Gastroesophageal sphincter (tissue), 4 donors: Measurements from ENCODE around the gene KLHDC7A. TPM values are rescaled to one million over a fixed set of nuclear protein-coding genes. Genes with fewer than 3 reads are reported as not detected.

Experiments used
- ATAC-seq: fragments of 150-250 bp; one replicate; pipeline ENCODE4 v1.9.1; 2016; ENCODE audit warnings: mild to moderate bottlenecking, moderate library complexity
- H3K27ac ChIP-seq, 4 donors: fragments of 200-600 bp; sonication (generic) in 3 of 4; 1 replicate in 3 of 4; 2 replicates in 1 of 4; pipeline ENCODE4 v1.5.1; 2016 to 2019
- H3K27me3 ChIP-seq: fragments of 200-600 bp; sonication (generic); one replicate; pipeline ENCODE4 v1.5.1; 2019
- H3K36me3 ChIP-seq, 2 donors: fragments of 200-600 bp; sonication (generic); one replicate each; pipeline ENCODE4 v1.5.1; 2019; ENCODE audit warnings: control low read depth in 1 of 2
- H3K4me1 ChIP-seq, 3 donors: fragments of 200-600 bp; sonication (generic); 1 replicate in 2 of 3; 2 replicates in 1 of 3; pipeline ENCODE4 v1.5.1; 2016 to 2019; ENCODE audit warnings: control low read depth in 2 of 3
- H3K4me3 ChIP-seq, 2 donors: fragments of 200-600 bp; sonication (generic); one replicate each; pipeline ENCODE4 v1.5.1; 2019; ENCODE audit warnings: mild to moderate bottlenecking in 1 of 2, moderate library complexity in 1 of 2
- H3K9me3 ChIP-seq, 3 donors: fragments of 200-600 bp; sonication (generic); one replicate each; pipeline ENCODE4 v1.5.1; 2017 to 2019; ENCODE audit warnings: control low read depth in 2 of 3
- CTCF ChIP-seq, 4 experiments: fragments of 200-600 bp in 2 of 4; fragments of 450-650 bp in 2 of 4; sonication (generic) in 1 of 4; IDR thresholded peaks; one replicate each; pipeline ENCODE4 v1.5.1; 2017 to 2019; ENCODE audit warnings: antibody characterized with exemption in 4 of 4, mild to moderate bottlenecking in 2 of 4, moderate library complexity in 2 of 4
- EP300 ChIP-seq: sonication (generic); formaldehyde crosslinking; IDR thresholded peaks from one replicate; pipeline ENCODE4 v1.6.1; 2017; ENCODE audit warnings: antibody characterized with exemption, mild to moderate bottlenecking
- POLR2A ChIP-seq, 2 donors: fragments of 450-650 bp; IDR thresholded peaks; one replicate each; pipeline ENCODE4 v1.6.1; 2017; ENCODE audit warnings: antibody characterized with exemption in 2 of 2, mild to moderate bottlenecking in 2 of 2, moderate library complexity in 1 of 2
- POLR2AphosphoS5 ChIP-seq: sonication (generic); formaldehyde crosslinking; IDR thresholded peaks from one replicate; pipeline ENCODE4 v1.6.1; 2017; ENCODE audit warnings: antibody characterized with exemption
- WGBS, 2 donors: methylation state at CpG; one replicate each; pipeline ENCODE4 v1.1.5; 2018; ENCODE audit warnings: low coverage in 1 of 2; 5-methylcytosine and 5-hydroxymethylcytosine counted together
- total RNA-seq, 4 donors: library from RNA; depleted of rRNA; stranded (reverse); fragments of >200 nt; gene quantifications; one replicate each; pipeline ENCODE4 v1.1.0, GENCODE V29; 2016

Gene KLHDC7A
- total RNA-seq, 4 donors from 2014 or later, result 0.22 TPM; not detected in 3

DNA sequence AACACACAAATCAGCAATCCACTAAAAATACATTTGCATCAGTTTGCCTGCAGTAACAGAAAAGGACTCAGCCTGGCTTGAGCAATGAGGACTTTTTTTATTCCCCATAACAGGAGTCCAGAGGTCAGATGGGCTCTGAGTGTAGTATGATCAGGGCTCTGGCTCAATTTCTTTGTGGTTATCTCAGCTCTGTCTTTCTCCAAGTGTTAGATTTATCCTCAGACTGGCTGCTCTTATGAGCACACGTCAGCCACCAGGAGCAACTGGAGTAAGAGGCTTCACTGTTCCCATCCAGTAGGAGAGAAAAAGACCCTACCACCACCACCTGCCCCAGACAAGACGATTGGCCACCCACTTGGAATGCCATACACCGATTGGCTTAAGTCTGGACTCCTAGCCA, 36.2 kb upstream of the KLHDC7A start:
- Histone ChIP-seq H3K4me1 (no peaks in the 10 kb centered on the region), H3K27me3 (peaks cover 79% of the 10 kb centered on the region), H3K4me3 (no peak overlapping the region), H3K27ac (no peak overlapping the region), H3K36me3 (no peaks in the 10 kb centered on the region), H3K9me3 (peaks cover 0 to 10% (median 0%) of the 10 kb centered on the region in 3 donors)
- 60 to 72% methylated on average over 1 to 3 of the region's 3 CpGs for WGBS, 2 donors
- ATAC-seq, result no peak
- TF ChIP-seq POLR2AphosphoS5, result no peak
- TF ChIP-seq CTCF (IDR thresholded peaks at IDR 0.05), result no peak
- TF ChIP-seq EP300, result no peak
- TF ChIP-seq POLR2A (IDR thresholded peaks at IDR 0.05), result no peak

DNA sequence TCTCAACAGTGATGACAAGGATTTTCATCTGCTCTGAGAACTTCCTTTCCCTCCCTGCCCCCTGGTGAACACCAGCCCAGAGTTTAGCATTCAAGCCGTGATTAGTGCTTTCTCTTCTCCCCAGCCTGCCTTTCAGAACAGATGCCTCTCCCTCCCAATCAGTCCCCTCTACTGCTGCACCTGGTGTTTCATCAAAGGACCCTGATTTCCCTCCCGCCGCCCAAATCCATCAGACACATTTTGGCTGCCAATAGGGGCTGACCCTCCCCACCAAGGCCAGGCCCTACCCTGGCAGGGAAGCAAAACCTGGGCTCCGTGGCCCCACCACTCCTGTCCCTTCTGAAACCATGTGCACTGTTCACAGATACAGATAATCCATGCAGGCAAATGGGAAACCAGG, 34.0 kb upstream of the KLHDC7A start:
- no peaks in the 10 kb centered on the region for H3K36me3 ChIP-seq
- peaks cover 71% of the 10 kb centered on the region for H3K27me3 ChIP-seq
- TF ChIP-seq EP300 (no peak), POLR2A (IDR thresholded peaks at IDR 0.05) (no peak), POLR2AphosphoS5 (no peak), CTCF (IDR thresholded peaks at IDR 0.05) (no peak)
- H3K4me3 ChIP-seq, result no peak overlapping the region
- H3K9me3 ChIP-seq, result no peaks in the 10 kb centered on the region
- H3K27ac ChIP-seq, result no peak overlapping the region
- H3K4me1 ChIP-seq, result no peaks in the 10 kb centered on the region
- 62 to 83% methylated on average over 3 to 4 of the region's 4 CpGs for WGBS, 2 donors
- ATAC-seq, result no peak

- ATAC-seq, result no peak
- TF ChIP-seq EP300 (no peak), CTCF (IDR thresholded peaks at IDR 0.05) (no peak), POLR2AphosphoS5 (no peak), POLR2A (IDR thresholded peaks at IDR 0.05) (no peak)
- Histone ChIP-seq H3K4me1 (no peaks in the 10 kb centered on the region), H3K36me3 (no peaks in the 10 kb centered on the region), H3K4me3 (no peak overlapping the region), H3K27ac (no peak overlapping the region), H3K27me3 (peaks cover 75% of the 10 kb centered on the region), H3K9me3 (no peaks in the 10 kb centered on the region)
- 76 to 86% methylated on average over 6 to 9 of the region's 13 CpGs for WGBS, 2 donors
Observed at GRCh38 chr1:18447509-18448220, 33.1 kb upstream of the KLHDC7A start.

- WGBS, 2 donors, result 30 to 48% methylated on average over 2 to 4 of the region's 4 CpGs
- Histone ChIP-seq H3K27ac (no peak overlapping the region), H3K27me3 (peaks cover 77% of the 10 kb centered on the region), H3K36me3 (no peaks in the 10 kb centered on the region), H3K4me3 (no peak overlapping the region), H3K9me3 (no peaks in the 10 kb centered on the region), H3K4me1 (no peaks in the 10 kb centered on the region)
- TF ChIP-seq EP300 (no peak), POLR2AphosphoS5 (no peak), POLR2A (IDR thresholded peaks at IDR 0.05) (no peak), CTCF (IDR thresholded peaks at IDR 0.05) (no peak)
- no peak for ATAC-seq
Observed at GRCh38 chr1:18448889-18449288, 31.8 kb upstream of the KLHDC7A start.

GRCh38 chr1:18452550-18452949, 28.2 kb upstream of the KLHDC7A start:
- no peak for ATAC-seq
- H3K27me3 ChIP-seq, result peaks cover 60% of the 10 kb centered on the region
- no peaks in the 10 kb centered on the region for H3K36me3 ChIP-seq
- TF ChIP-seq CTCF (IDR thresholded peaks at IDR 0.05) (no peak), EP300 (no peak), POLR2AphosphoS5 (no peak), POLR2A (IDR thresholded peaks at IDR 0.05) (no peak)
- H3K4me3 ChIP-seq, result no peak overlapping the region
- H3K4me1 ChIP-seq, result no peaks in the 10 kb centered on the region
- H3K9me3 ChIP-seq, result no peaks in the 10 kb centered on the region
- no peak overlapping the region for H3K27ac ChIP-seq
